Rectal smooth muscle tissue (tissue), 1 donor: ENCODE measurements around the gene ESYT2.
"Not testable (repeated sequence)": the region's sequence is repeated elsewhere in the genome, so short reads cannot be mapped to it uniquely, and the experiment has no call there.

Experiments used
- H3K27ac ChIP-seq: one replicate; pipeline ENCODE4 v1.7.0; 2013; ENCODE audit warnings: low read depth, low read length, inconsistent platforms
- H3K27me3 ChIP-seq: one replicate; pipeline ENCODE4 v1.7.0; 2013; ENCODE audit warnings: low read length; ENCODE audit not compliant: control insufficient read depth, insufficient read depth
- H3K36me3 ChIP-seq: one replicate; pipeline ENCODE4 v1.7.0; 2013; ENCODE audit warnings: low read length; ENCODE audit not compliant: control insufficient read depth, insufficient read depth
- H3K4me1 ChIP-seq: one replicate; pipeline ENCODE4 v1.7.0; 2013; ENCODE audit warnings: low read length; ENCODE audit not compliant: control insufficient read depth, insufficient read depth
- H3K4me3 ChIP-seq: one replicate; pipeline ENCODE4 v1.7.0; 2013; ENCODE audit warnings: low read length
- H3K9ac ChIP-seq: one replicate; pipeline ENCODE4 v1.7.0; 2013; ENCODE audit warnings: low read length

ESYT2 gene

DNA sequence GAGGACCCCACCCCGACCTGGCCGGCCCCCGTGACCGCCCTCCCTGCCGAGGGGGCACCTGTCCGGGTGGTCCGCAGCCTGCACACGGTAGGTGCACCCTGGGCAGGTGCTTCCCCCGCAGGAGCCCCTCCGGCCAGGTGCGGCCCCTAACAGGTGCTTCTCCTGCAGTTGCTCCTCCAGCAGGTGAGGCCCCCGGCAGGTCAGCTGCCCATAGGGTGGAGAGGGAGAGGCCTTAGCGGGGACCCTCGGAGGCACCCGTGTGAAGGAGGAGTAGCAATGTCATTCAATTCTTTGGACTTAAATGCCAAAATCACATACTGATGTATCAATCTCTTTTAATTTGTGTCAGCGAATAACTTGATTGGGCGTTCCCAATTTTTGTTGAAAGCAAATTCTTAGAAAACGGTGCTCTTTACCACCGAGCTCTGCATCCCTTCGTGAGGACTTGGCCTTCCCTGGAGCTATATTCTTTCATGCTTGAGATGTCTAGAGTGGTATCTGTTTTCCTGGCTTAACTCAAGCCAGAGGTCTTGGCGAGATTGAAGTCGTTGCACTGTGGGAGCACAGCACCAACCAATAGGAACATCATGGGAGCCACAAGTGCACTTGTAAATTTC is 124.0 kb downstream of the ESYT2 start:
- peak overlapping the region; percentile 79 for H3K4me3 ChIP-seq
- H3K27me3 ChIP-seq, result no peaks in the 10 kb centered on the region
- H3K4me1 ChIP-seq, result no peaks in the 10 kb centered on the region
- peak overlapping the region; percentile 35 for H3K9ac ChIP-seq
- peak overlapping the region; percentile 85 for H3K27ac ChIP-seq
- no peaks in the 10 kb centered on the region for H3K36me3 ChIP-seq

DNA sequence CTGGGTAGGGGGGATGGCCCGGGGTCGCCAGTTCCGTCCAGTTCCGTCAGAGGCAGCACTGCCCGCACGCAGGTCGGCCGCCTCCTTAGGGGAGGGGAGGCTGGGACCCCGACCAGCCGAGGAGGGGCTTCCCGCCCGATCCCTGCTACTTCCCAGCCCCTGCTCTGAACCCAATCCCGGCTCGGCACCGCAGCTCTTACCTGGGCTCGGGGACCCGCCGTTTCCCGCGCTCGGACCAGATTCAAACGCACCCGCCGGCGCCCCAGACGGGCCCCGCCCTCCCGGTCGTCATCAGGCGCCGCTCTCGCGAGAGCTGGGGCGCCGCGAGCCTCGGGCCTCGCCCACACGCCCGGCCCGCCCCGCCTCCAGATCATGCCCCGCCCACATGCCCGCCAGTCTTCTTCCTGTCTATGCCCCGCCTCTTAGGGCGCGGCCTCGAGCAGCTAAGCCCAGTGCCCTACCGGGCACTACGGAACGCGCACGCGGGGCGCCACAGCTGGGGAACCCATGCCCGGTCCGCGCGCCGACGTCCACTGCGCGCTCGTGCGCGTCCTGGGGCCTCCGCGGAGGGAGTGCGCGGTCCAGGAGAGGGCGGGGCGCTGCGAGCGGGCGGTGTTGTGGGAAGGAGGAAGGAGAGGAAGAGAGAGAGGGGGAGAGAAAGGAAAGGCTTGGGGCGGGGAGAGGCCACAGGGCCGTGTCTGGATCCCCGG is 124.6 kb downstream of the ESYT2 start, which contains the start of gene NCAPG2:
NCAPG2 (minus strand) TSS at position 281 of the 710 bp plus-strand sequence. CDS start 2,905 bp downstream, outside the sequence.
- H3K36me3 ChIP-seq, result no peaks in the 10 kb centered on the region
- H3K4me3 ChIP-seq, result peak within 1 kb of the TSS; percentile 80
- no peaks in the 10 kb centered on the region for H3K27me3 ChIP-seq
- peak within 1 kb of the TSS; percentile 42 for H3K9ac ChIP-seq
- peak within 1 kb of the TSS; percentile 85 for H3K27ac ChIP-seq
- H3K4me1 ChIP-seq, result no peaks in the 10 kb centered on the region

DNA sequence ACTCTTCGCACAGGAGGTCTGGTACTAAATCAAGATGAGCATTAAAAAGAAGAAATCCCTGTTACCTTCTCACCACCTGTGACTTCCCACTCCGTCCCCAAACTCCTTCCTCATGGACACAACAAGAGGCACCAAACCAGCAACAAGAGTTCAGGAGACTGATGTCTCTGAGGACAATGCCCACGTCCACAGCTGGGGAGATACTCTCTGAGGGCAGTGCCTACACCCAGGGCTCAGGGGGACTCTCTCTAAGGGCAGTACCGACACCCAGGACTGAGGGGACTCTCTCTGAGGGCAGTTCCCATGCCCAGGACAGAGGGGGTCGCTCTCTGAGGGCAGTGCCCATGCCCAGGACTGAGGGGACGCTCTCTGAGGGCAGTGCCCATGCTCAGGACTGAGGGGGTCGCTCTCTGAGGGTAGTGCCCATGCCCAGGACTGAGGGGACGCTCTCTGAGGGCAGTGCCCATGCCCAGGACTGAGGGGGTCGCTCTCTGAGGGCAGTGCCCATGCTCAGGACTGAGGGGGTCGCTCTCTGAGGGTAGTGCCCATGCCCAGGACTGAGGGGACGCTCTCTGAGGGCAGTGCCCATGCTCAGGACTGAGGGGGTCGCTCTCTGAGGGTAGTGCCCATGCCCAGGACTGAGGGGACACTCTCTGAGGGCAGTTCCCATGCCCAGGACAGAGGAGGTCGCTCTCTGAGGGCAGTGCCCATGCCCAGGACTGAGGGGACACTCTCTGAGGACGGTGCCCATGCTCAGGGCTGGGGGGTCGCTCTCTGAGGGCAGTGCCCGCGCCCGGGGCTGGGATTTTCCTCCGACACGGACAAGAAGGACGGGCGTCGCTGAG is 125.4 kb downstream of the ESYT2 start:
- H3K36me3 ChIP-seq, H3K4me1 ChIP-seq, H3K27me3 ChIP-seq, H3K27ac ChIP-seq: not testable (repeated sequence)
- peak overlapping the region; percentile 80 for H3K4me3 ChIP-seq
- H3K9ac ChIP-seq, result peak overlapping the region; percentile 42

DNA sequence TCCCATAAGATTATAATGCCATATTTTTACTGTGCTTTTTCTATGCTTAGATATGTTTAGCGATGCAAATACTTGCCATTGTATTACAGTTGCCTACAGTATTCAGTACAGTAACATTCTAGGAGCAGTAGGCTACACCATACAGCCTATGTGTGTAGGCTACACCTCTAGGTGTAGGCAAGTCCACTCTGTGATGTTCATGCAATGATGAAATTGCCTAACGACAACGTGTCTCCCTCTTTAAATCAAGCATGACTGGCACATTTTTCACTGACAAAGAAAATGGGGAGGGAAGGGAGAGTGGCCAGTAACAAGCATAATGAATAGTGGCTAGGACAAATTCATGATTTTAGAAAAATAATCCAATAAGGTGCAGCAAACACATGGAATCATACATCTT is 126.4 kb downstream of the ESYT2 start:
- H3K9ac ChIP-seq, result no peak overlapping the region
- H3K4me1 ChIP-seq, result no peaks in the 10 kb centered on the region
- no peaks in the 10 kb centered on the region for H3K27me3 ChIP-seq
- no peaks in the 10 kb centered on the region for H3K36me3 ChIP-seq
- H3K4me3 ChIP-seq, result no peak overlapping the region
- no peak overlapping the region for H3K27ac ChIP-seq

DNA sequence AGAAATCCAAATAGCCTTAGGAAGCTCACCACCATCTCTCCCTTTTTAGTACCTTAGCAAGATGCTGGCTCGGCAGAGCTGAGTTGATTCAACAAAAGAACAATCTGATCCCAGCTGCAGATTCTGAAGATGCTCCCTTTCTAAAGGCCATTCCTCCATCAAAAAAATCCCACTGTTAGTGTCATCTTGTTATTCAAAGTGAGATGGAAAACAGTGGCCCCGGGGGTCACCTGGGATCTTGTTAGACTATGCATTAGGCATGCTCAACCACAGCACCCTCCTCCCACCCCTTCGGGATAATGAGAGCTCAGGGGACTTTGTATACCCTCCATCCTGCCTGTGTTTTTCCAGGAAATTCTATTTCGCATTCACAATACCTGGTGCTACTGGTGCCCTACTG is 127.1 kb downstream of the ESYT2 start:
- Histone ChIP-seq H3K4me3 (no peak overlapping the region), H3K4me1 (no peaks in the 10 kb centered on the region), H3K27ac (no peak overlapping the region), H3K36me3 (no peaks in the 10 kb centered on the region), H3K9ac (no peak overlapping the region), H3K27me3 (no peaks in the 10 kb centered on the region)

DNA sequence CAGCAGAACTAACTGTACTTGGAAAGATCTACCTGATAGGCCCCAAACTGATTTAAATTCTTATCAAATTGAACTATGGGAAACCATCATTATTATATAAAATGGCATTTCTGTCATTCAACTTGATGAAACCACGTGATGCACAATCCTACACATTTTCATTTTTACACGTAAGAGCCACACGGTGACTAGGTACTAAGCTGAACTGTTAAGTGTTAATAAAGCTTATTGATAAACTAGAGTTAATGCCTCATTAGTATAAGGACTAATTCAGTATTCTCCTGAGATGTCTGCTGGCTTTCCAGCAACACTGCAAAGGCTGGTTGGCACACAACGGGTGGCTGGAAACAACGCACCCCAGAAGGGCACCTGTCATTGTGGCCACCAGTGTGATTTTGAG is 129.3 kb downstream of the ESYT2 start:
- no peak overlapping the region for H3K27ac ChIP-seq
- H3K27me3 ChIP-seq, result no peaks in the 10 kb centered on the region
- peaks cover 4% of the 10 kb centered on the region for H3K4me1 ChIP-seq
- no peaks in the 10 kb centered on the region for H3K36me3 ChIP-seq
- H3K4me3 ChIP-seq, result no peak overlapping the region
- H3K9ac ChIP-seq, result no peak overlapping the region

DNA sequence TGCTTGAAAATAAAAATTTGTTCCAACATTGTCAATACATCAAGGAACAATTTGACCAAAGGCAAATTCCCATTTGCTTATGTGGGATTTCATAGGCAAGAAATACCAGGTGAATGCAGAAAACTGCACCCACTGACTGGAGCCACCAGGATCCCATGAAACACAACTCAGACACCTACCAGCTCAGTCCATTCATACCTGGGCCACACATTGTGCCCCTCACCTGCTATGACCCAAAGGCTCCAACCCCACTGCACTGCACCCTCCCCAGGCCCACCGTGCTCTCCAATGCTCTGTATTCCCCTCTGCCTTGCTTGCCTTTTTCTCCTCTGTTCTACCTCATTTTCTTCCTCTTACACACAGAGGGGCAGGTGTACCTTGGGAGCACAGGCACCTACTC is 130.0 kb downstream of the ESYT2 start:
- H3K27me3 ChIP-seq, result no peaks in the 10 kb centered on the region
- H3K4me1 ChIP-seq, result peaks cover 4% of the 10 kb centered on the region
- H3K4me3 ChIP-seq, result no peak overlapping the region
- H3K36me3 ChIP-seq, result no peaks in the 10 kb centered on the region
- H3K9ac ChIP-seq, result no peak overlapping the region
- no peak overlapping the region for H3K27ac ChIP-seq

DNA sequence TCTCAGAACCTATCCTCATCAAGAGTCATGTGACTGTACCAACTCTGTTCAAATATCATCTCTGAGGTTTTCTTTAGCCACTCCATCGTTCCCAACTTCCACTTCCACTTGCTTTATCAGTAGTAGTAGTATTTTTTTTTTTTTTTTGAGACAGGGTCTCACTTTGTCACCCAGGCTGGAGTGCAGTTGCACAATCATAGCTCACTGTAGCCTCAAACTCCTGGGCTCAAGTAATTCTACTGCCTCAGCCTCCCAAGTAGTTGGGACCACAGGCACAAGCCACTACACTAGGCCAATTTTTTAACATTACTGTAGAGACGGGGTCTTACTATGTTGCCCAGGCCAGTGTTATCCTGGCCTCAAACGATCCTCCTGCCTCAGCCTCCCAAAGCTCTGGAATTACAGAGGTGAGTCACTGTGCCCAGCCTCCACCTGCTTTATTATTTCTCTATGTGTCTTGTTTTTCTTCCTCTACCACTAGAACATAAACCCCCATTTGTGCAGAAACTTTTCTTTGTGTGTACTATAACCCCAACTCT is 130.6 kb downstream of the ESYT2 start:
- no peak overlapping the region for H3K9ac ChIP-seq
- H3K27ac ChIP-seq, result no peak overlapping the region
- peaks cover 4% of the 10 kb centered on the region for H3K4me1 ChIP-seq
- no peaks in the 10 kb centered on the region for H3K36me3 ChIP-seq
- H3K4me3 ChIP-seq, result no peak overlapping the region
- no peaks in the 10 kb centered on the region for H3K27me3 ChIP-seq

DNA sequence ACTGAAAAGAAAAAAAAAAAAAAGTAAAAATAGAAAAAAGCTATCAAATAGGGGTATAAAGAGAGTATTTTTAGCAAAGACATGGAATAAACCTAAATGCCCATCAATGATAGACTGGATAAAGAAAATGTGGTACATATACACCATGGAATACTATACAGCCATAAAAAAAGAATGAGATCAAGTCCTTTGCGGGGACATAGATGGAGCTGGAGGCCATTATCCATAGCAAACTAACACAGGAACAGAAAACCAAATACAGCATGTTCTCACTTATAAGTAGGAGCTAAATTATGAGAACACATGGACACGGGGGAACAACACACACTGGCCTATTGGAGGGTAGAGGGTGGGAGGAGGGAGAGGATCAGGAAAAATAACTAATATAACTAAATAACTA is 131.7 kb downstream of the ESYT2 start:
- not testable (repeated sequence) for H3K4me1 ChIP-seq, H3K4me3 ChIP-seq, H3K9ac ChIP-seq, H3K27ac ChIP-seq, H3K36me3 ChIP-seq, H3K27me3 ChIP-seq

DNA sequence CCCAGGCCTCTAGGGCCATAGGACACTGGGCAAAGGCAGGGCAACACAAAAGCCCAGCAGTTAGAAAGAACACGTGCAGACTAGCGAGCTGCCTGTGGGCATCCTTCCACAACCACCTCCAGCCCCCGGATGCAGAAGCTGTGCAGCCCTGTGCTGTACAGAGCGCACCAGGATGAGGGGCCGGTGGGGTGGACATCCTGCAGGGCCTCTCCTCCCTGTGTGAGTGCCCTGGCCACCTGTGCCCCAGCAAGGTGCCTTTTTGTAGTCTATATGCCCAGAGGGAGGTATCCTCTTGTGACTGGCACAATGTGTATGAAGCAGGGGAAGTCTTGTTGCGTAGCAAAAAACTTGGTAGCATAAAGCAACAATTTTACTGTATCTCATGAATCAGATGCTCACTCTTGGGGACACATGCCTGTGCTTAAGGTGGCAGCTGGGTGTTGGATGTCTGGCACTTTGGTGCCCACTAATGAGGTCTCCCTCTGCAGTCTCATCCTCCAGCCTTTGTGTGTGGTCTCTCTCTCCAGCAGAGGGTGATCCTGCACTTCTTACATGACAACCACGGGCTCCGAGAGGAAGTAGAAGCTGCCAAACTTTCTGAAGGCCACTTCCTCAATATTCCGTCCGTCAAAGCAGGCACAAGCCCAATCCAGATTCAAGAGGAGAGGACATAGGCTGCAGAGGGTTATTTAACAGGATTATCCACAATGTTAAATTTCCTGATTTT is 133.4 kb downstream of the ESYT2 start:
- Histone ChIP-seq H3K4me1 (peaks cover 4% of the 10 kb centered on the region), H3K27ac (no peak overlapping the region), H3K36me3 (no peaks in the 10 kb centered on the region), H3K27me3 (no peaks in the 10 kb centered on the region), H3K4me3 (no peak overlapping the region), H3K9ac (no peak overlapping the region)

DNA sequence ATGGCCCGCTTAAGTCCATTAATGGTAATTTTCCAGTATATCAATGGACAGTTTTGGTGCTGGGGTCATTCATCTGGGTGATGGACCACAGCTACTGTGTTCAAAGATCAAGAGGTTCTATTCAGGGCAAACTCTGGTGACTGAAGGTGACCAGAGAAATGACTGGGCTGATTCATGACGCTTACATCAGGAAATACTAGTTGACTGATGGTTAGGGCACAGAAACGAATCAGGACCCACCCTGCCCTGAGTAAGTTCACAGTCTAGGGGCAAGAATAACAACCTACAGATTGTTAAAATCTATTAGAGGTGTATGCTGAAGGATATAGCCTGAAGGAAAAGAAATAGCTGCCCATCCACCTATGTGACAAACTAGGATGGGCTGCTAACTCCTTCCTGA is 134.3 kb downstream of the ESYT2 start:
- no peaks in the 10 kb centered on the region for H3K36me3 ChIP-seq
- no peak overlapping the region for H3K4me3 ChIP-seq
- no peak overlapping the region for H3K27ac ChIP-seq
- H3K9ac ChIP-seq, result no peak overlapping the region
- H3K27me3 ChIP-seq, result no peaks in the 10 kb centered on the region
- H3K4me1 ChIP-seq, result peaks cover 4% of the 10 kb centered on the region

DNA sequence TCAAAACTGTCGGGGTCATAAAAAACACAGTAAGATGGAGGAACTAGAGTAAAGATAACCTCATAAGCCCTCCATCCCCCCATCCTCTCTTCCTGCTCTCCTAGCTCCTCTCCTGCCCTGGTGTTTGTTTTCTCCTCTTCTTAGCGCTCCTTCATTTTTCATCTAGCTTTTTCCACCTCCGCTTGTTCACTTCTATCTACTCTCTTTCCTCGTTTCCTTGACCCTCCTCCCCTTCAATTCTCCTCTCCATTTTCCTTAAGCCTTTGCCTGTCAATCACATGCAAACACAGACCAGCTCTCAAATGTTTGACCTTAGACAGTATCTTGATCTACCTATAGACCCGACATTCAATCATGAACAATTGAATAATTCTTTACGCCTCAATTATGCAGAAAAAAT is 134.7 kb downstream of the ESYT2 start:
- Histone ChIP-seq H3K27me3 (no peaks in the 10 kb centered on the region), H3K4me1 (peaks cover 4% of the 10 kb centered on the region), H3K36me3 (no peaks in the 10 kb centered on the region)

More for the DNA sequence above, 134.7 kb downstream of the ESYT2 start:
- Histone ChIP-seq H3K9ac (no peak overlapping the region), H3K27ac (no peak overlapping the region), H3K4me3 (no peak overlapping the region)
